GM19372 (cell line): ENCODE measurements around the gene FCHSD2.

Experiments used
- ATAC-seq: cut with Tn5 transposase; IDR thresholded peaks from one replicate; pipeline ENCODE4 v1.9.1; 2021; ENCODE audit warnings: mild to moderate bottlenecking, low read depth, moderate library complexity; ENCODE audit not compliant: unreplicated experiment

The FCHSD2 gene

DNA sequence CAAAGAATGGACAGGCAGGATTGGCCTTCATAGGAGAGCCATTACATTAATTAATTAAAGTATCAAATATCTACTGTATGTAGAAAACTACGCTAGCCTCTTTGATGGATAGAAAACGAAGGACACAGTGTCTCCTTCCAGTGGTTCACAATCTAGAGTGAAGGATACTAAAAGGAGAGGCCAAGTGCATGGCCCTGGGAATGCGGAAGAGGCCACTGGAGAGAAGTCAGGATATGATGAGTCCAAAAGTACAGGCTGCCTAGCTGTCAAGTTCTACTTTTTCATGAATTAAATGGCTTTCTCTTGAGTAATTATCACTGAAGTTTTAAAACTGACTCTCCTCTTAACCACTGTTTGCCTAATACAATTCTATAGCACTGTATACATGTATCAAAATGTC, 286.1 kb downstream of the FCHSD2 start:
- ATAC-seq = no peak

- no peak for ATAC-seq
These were observed 290.4 kb downstream of the FCHSD2 start for GRCh38 chr11:72851726-72852125.

DNA sequence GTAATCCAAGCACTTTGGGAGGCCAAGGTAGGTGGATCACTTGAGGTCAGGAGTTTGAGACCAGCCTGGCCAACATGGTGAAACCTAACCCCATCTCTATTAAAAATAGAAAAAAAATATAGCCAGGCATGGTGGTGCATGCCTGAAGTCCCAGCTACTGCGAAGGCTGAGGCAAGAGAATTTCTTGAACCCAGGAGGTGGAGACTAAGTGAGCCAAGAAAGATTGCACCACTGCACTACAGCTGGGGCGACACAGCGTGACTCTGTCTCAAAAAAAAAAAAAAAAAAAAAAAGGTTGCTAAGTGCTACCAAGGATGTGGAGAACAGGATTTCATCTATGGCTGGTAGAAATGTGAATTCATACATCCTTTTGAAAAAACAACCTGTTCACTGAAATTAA, 291.3 kb downstream of the FCHSD2 start:
- ATAC-seq = no peak

- no peak for ATAC-seq
These were observed 293.2 kb downstream of the FCHSD2 start for GRCh38 chr11:72848846-72849466.

DNA sequence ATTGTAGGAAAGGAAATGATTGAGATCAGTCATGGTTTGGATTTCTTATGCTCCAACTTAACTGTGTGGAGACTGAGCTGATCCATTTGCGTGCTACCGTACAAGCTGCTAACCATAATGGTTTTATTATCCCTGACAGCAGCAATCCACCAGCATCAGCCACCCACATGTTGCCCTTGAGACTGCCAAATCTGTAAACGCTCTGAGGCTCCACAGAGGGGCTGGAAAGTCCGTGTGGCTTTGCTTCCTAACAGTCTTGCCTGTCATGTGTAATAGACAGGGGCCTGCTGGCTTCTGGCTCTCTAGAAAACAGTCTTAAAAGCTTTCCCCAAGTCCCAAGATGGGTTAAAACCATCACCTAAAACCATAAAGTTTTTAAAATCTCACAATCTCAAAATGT, 297.8 kb downstream of the FCHSD2 start:
- ATAC-seq = no peak

- ATAC-seq = no peak
These were observed 299.3 kb downstream of the FCHSD2 start for GRCh38 chr11:72842653-72843330.

- ATAC-seq = no peak
These were observed 300.0 kb downstream of the FCHSD2 start for GRCh38 chr11:72842126-72842525.

- no peak for ATAC-seq
These were observed 300.7 kb downstream of the FCHSD2 start for GRCh38 chr11:72841397-72841796.

GRCh38 chr11:72840780-72841179, 301.3 kb downstream of the FCHSD2 start:
- ATAC-seq = no peak

DNA sequence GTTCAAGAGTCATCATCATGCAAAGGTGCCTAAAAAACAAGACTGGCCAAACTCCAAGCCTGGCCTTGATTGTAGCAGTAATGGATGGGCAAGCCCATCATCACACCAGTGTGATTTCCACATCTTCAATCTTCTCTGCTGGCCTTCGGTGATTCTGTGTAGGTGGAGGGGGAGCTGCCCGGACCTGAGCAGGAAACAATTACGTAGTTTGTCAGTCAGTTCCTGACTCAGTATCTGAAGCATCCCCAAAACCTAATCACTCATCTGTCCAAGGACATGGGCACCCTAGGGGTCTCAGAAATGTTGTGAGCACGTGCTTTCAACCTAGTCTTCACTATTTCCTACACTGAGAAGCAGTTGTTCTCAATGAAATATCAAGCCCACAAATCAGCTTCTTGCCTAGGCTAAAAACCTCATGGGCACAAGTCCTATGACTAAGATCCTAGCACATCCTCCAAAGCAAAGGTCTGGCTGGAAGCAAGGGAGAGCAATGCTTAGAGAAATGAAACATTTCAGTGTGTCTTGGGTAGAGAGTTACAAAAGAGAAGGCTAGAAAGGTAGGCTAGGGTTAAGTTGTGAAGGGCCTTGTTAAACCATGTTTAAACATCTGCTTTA, 303.3 kb downstream of the FCHSD2 start:
- ATAC-seq = no peak

- no peak for ATAC-seq
These were observed 306.0 kb downstream of the FCHSD2 start for GRCh38 chr11:72836111-72836510.

- no peak for ATAC-seq
These were observed 307.2 kb downstream of the FCHSD2 start for GRCh38 chr11:72834905-72835304.

GRCh38 chr11:72833811-72834493, 308.2 kb downstream of the FCHSD2 start:
- ATAC-seq = no peak

DNA sequence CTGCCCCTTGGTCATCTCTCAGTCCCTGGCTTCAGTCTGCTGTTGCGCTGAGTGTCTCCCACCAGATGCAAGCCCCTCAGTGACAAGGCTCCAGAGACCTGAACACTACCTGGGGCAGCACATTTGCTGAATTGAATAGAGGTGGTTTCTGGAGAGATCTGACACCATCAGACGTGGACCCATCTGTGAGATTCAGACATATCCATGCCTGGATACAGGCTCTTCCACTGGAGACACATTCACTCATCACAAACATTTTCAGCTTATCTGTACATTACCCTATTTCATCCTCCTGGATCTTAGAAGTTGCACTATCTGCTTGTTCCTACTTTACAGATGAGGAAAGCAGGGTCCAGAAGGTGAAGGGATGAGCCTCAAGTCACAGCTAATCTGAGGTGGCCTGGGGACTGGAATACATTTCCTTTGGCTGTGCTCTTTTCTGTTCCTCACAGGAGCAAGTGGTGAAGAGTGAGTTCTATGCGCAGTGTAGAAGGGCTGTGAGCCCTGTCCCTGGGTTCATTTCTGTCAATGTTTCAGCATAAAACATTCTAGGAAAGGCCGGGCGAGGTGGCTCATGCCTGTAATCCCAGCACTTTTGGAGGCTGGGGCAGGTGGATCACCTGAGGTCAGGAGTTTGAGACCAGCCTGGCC, 308.9 kb downstream of the FCHSD2 start:
- no peak for ATAC-seq

GRCh38 chr11:72832301-72833082, 309.6 kb downstream of the FCHSD2 start:
- ATAC-seq = no peak

GRCh38 chr11:72831521-72832300, 310.4 kb downstream of the FCHSD2 start:
- no peak for ATAC-seq

GRCh38 chr11:72829884-72830533, 312.1 kb downstream of the FCHSD2 start:
- ATAC-seq = no peak

DNA sequence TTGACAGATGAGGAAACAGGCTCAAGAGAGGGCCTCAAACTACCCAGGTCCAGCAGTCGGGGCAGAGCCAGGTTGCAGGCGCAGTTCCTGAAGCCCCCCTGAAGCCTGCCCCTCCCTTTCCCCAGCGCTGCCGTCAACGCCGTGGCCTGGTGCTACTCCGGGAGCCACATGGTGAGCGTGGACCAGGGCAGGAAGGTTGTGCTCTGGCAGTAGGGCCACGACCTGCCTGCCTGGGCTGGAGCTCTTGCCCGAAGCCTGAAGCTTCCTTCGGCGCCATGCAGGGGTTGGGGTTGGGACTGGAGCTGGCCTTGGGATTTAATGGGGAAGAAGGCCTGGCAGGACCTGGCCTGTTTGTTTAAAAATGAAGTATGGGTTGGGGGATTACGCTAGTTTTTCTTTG, 312.9 kb downstream of the FCHSD2 start:
- no peak for ATAC-seq

GRCh38 chr11:72828692-72829101, 313.4 kb downstream of the FCHSD2 start:
- no peak for ATAC-seq
